Measurements from ENCODE around the gene CCNB1. TPM values are rescaled to one million over a fixed set of nuclear protein-coding genes. Genes with fewer than 3 reads are reported as not detected.

The CCNB1 gene
- total RNA-seq, 1 donor from 2014 or later, result 6.3 TPM

DNA sequence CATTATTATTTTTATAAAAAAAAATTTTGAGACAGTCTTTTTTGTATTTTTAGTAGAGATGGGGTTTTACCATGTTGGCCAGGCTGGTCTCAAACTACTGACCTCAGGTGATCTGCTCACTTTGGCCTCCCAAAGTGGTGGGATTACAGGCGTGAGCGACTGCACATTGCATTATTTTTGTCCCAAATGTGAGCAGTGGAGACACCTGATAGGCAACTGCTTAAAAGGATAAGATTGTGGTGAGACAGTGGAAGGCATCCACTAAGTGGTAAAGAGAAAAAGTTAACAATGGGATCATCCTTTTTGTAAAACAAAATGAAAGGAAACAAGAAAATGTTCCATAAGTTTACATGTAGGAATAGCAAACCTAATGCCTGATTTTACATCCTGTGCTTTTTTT, 20.4 kb downstream of the CCNB1 start:
- Histone ChIP-seq H3K4me3 (ENCODE audit: low read depth, low read length) (no peak overlapping the region), H3K27me3 (ENCODE audit: control insufficient read depth, insufficient read depth, low read length) (no peaks in the 10 kb centered on the region), H3K36me3 (ENCODE audit: control insufficient read depth, insufficient read depth, low read length) (no peaks in the 10 kb centered on the region)
- TF ChIP-seq, protein P1, sequence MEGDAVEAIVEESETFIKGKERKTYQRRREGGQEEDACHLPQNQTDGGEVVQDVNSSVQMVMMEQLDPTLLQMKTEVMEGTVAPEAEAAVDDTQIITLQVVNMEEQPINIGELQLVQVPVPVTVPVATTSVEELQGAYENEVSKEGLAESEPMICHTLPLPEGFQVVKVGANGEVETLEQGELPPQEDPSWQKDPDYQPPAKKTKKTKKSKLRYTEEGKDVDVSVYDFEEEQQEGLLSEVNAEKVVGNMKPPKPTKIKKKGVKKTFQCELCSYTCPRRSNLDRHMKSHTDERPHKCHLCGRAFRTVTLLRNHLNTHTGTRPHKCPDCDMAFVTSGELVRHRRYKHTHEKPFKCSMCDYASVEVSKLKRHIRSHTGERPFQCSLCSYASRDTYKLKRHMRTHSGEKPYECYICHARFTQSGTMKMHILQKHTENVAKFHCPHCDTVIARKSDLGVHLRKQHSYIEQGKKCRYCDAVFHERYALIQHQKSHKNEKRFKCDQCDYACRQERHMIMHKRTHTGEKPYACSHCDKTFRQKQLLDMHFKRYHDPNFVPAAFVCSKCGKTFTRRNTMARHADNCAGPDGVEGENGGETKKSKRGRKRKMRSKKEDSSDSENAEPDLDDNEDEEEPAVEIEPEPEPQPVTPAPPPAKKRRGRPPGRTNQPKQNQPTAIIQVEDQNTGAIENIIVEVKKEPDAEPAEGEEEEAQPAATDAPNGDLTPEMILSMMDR (IDR thresholded peaks at IDR 0.05; ENCODE audit: insufficient read depth, low read length, severe bottlenecking), result no peak
- FAIRE-seq (no peak), DNase-seq (ENCODE audit: low read depth) (no peak)

DNA sequence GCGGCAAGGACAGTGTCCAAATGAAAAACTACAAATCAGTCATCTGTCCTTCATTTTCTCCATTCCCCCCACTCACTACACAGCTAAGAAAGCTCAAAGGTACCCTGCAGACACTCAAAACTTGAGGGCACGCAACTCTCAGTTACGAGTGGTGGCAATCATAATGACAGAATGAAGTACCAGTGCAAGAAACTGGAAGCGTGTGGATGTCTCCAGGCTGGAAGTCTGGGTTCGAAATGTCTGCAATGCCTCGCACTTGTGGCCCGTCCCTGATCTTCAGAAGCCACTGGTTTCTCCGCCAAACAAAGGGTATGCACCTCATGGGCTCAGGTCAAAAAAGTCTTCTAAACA, 21.8 kb downstream of the CCNB1 start:
- no peaks in the 10 kb centered on the region for H3K36me3 ChIP-seq (ENCODE audit: control insufficient read depth, insufficient read depth, low read length)
- DNase-seq (ENCODE audit: low read depth), result no peak
- H3K27me3 ChIP-seq (ENCODE audit: control insufficient read depth, insufficient read depth, low read length), result no peaks in the 10 kb centered on the region
- no peak for FAIRE-seq
- H3K4me3 ChIP-seq (ENCODE audit: low read depth, low read length), result peak overlapping the region; percentile 66
- TF ChIP-seq, protein P1 (IDR thresholded peaks at IDR 0.05; ENCODE audit: insufficient read depth, low read length, severe bottlenecking), result no peak

DNA sequence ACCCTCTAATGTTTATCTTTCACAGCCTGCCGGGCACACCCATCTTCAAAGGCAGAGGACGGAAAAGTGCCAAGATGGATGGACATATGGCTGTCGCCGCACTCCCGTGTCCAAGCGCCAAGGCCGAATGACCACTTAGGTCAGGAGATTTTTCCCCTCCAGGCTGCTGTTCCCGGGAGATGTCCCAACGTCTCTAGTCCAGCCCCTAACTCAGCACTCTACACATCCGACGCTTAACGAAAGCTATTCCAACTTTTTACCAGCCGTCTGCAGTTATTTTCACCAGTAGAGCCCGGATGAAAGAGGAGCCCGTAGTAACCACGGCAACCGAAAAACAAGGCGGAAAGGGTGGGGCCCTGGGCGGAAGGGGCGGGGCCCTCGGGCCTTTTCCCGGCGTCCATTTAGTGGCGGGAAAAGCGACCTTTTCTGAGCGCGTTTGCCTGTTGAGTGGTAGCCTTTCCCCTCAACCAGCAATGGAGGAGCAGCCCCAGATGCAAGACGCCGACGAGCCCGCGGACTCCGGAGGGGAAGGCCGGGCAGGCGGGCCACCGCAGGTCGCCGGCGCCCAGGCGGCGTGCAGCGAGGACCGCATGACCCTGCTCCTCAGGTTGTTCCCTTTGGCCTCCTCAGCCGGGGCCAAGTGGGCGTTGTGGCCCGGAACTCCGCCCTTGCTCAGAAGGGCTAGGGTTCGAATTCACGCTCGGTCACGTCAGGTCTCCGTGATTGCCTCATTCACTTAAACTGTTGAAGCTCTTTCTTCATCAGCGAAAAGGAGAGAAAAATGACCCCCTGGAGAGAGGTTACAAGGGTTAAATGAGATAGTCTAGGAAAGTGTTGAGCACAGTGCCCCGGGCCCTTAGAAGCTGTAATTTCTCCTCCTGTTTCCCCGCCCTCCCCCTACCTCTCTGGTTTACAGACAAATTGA, 22.5 kb downstream of the CCNB1 start, which contains the start of gene CENPH:
TSS of gene CENPH (plus strand) at position 422 of the 925 bp plus-strand sequence. CDS start at position 474, 52 bp downstream.
- DNase-seq (ENCODE audit: low read depth), result peak; percentile 74
- Histone ChIP-seq H3K4me3 (ENCODE audit: low read depth, low read length) (peak within 1 kb of the TSS; percentile 66), H3K27me3 (ENCODE audit: control insufficient read depth, insufficient read depth, low read length) (no peaks in the 10 kb centered on the region), H3K36me3 (ENCODE audit: control insufficient read depth, insufficient read depth, low read length) (no peaks in the 10 kb centered on the region)
- TF ChIP-seq, protein P1 (IDR thresholded peaks at IDR 0.05; ENCODE audit: insufficient read depth, low read length, severe bottlenecking), result no peak
- FAIRE-seq, result no peak

DNA sequence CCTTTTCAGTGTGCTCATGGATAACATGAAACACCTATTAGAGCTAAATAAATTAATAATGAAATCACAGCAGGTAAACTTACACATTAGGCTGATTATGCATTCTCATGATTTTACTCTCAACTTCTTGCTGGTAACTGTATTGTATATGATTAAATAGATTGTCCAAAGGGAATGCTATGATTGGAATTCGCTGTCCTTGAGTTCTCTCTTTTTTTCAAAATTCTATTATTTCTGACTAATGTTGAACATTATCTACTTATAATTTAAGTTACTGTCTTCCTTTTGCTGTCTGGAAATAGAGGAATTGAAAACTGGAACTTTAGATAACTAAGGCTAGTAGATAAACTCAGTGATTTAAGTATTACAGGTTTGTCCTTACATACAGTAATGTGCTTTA, 35.5 kb downstream of the CCNB1 start:
- no peaks in the 10 kb centered on the region for H3K36me3 ChIP-seq (ENCODE audit: control insufficient read depth, insufficient read depth, low read length)
- H3K27me3 ChIP-seq (ENCODE audit: control insufficient read depth, insufficient read depth, low read length), result no peaks in the 10 kb centered on the region
- DNase-seq (ENCODE audit: low read depth) (no peak), FAIRE-seq (no peak)
- TF ChIP-seq, protein P1 (IDR thresholded peaks at IDR 0.05; ENCODE audit: insufficient read depth, low read length, severe bottlenecking), result no peak
- no peak overlapping the region for H3K4me3 ChIP-seq (ENCODE audit: low read depth, low read length)

DNA sequence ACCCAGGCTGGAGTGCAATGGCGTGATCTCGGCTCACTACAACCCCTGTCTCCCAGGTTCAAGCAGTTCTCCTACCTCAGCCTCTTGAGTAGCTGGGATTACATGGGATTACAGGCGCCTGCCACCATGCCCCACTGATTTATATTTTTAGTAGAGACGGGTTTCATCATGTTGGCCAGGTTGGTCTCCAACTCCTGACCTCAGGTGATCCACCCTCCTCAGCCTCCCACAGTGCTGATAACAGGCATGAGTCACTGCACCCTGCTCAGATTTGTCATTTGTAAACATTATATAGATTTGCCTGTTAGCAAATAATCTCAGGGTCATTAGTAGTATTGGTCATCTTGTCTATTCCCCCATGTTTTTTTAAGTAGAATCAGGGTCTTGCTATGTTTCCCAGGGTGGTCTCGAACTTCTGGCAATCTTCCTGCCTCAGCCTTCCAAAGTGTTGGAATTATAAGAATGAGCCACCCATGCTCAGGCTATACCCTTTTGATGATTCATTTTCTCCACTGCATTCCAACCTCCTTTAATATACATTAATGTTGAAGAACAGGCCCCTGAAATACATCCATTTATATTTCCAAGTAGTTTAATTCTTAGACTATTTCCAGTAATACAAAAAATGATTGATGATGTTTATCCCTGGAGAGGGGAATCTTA, 39.7 kb downstream of the CCNB1 start:
- DNase-seq (ENCODE audit: low read depth), result peak; percentile 80
- TF ChIP-seq, protein P1 (IDR thresholded peaks at IDR 0.05; ENCODE audit: insufficient read depth, low read length, severe bottlenecking), result no peak
- H3K4me3 ChIP-seq (ENCODE audit: low read depth, low read length), result no peak overlapping the region
- H3K36me3 ChIP-seq (ENCODE audit: control insufficient read depth, insufficient read depth, low read length), result no peaks in the 10 kb centered on the region
- no peak for FAIRE-seq
- H3K27me3 ChIP-seq (ENCODE audit: control insufficient read depth, insufficient read depth, low read length), result no peaks in the 10 kb centered on the region

Data from bronchial epithelial cell (primary cell).